ENCODE data around the gene ARHGAP15. TPM values are rescaled to one million over a fixed set of nuclear protein-coding genes. Genes with fewer than 3 reads are reported as not detected.
"Not testable (repeated sequence)": the region's sequence is repeated elsewhere in the genome, so short reads cannot be mapped to it uniquely, and the experiment has no call there.

ARHGAP15 gene
- total RNA-seq, 1 donor from 2014 or later, result 9.1 TPM

- intact Hi-C loops (cut with DNase I), result no loop called here
- Histone ChIP-seq H3K36me3 (no peaks in the 10 kb centered on the region), H3K27me3 (no peaks in the 10 kb centered on the region), H3K9me3 (no peaks in the 10 kb centered on the region), H3K27ac (no peak overlapping the region), H3K4me1 (no peaks in the 10 kb centered on the region), H3K4me3 (no peak overlapping the region)
- no peak for TF ChIP-seq POLR2AphosphoS5 (IDR thresholded peaks at IDR 0.05; ENCODE audit: insufficient read depth in 1 of 2, low read depth in 1 of 2)
- no peak for TF ChIP-seq CTCF (IDR thresholded peaks at IDR 0.05)
- TF ChIP-seq POLR2A (IDR thresholded peaks at IDR 0.05), result no peak
- no peak for DNase-seq (ENCODE audit: extremely low spot score in 2 of 2)
Observed at GRCh38 chr2:143087033-143087432, 42.2 kb upstream of the ARHGAP15 start.

- Histone ChIP-seq H3K4me1 (no peaks in the 10 kb centered on the region), H3K9me3 (no peaks in the 10 kb centered on the region), H3K4me3 (no peak overlapping the region), H3K27ac (no peak overlapping the region), H3K27me3 (no peaks in the 10 kb centered on the region), H3K36me3 (no peaks in the 10 kb centered on the region)
- no peak for TF ChIP-seq POLR2AphosphoS5 (IDR thresholded peaks at IDR 0.05; ENCODE audit: insufficient read depth in 1 of 2, low read depth in 1 of 2)
- TF ChIP-seq CTCF (IDR thresholded peaks at IDR 0.05), result no peak
- TF ChIP-seq POLR2A (IDR thresholded peaks at IDR 0.05), result no peak
- DNase-seq (ENCODE audit: extremely low spot score in 2 of 2), result no peak
- intact Hi-C loops (cut with DNase I), result no loop called here
Observed at GRCh38 chr2:143088388-143088787, 40.8 kb upstream of the ARHGAP15 start.

- H3K27me3 ChIP-seq; H3K4me3 ChIP-seq; H3K27ac ChIP-seq; DNase-seq (ENCODE audit: extremely low spot score in 2 of 2); H3K9me3 ChIP-seq; intact Hi-C loops (cut with DNase I); H3K4me1 ChIP-seq; H3K36me3 ChIP-seq: not testable (repeated sequence)
Observed at GRCh38 chr2:143089520-143089919, 39.7 kb upstream of the ARHGAP15 start.

GRCh38 chr2:143110758-143111428, 18.3 kb upstream of the ARHGAP15 start:
- no peak for TF ChIP-seq POLR2AphosphoS5 (IDR thresholded peaks at IDR 0.05; ENCODE audit: insufficient read depth in 1 of 2, low read depth in 1 of 2)
- TF ChIP-seq CTCF (IDR thresholded peaks at IDR 0.05), result peak; percentile 50 to 66 (median 57)
- H3K27ac ChIP-seq, result no peak overlapping the region
- no peak for DNase-seq (ENCODE audit: extremely low spot score in 2 of 2)
- no peak overlapping the region for H3K4me3 ChIP-seq
- H3K9me3 ChIP-seq, result no peaks in the 10 kb centered on the region
- H3K4me1 ChIP-seq, result no peaks in the 10 kb centered on the region
- H3K36me3 ChIP-seq, result no peaks in the 10 kb centered on the region
- no peaks in the 10 kb centered on the region for H3K27me3 ChIP-seq
- intact Hi-C loops (cut with DNase I), result loop anchor here (10.0 kb wide), 1 partner anchor 114 kb away; no protein-coding TSS in a partner anchor

GRCh38 chr2:143117225-143117624, 12.0 kb upstream of the ARHGAP15 start:
- intact Hi-C loops (cut with DNase I), result loop anchor here (10.0 kb wide), 1 partner anchor 108 kb away; no protein-coding TSS in a partner anchor
- no peak for DNase-seq (ENCODE audit: extremely low spot score in 2 of 2)
- Histone ChIP-seq H3K36me3 (no peaks in the 10 kb centered on the region), H3K27me3 (no peaks in the 10 kb centered on the region), H3K27ac (no peak overlapping the region), H3K4me1 (no peaks in the 10 kb centered on the region), H3K9me3 (no peaks in the 10 kb centered on the region), H3K4me3 (no peak overlapping the region)
- TF ChIP-seq CTCF (IDR thresholded peaks at IDR 0.05), result no peak
- no peak for TF ChIP-seq POLR2A (IDR thresholded peaks at IDR 0.05)
- TF ChIP-seq POLR2AphosphoS5 (IDR thresholded peaks at IDR 0.05; ENCODE audit: insufficient read depth in 1 of 2, low read depth in 1 of 2), result no peak

All from vagina (tissue), 2 donors.